H1 (cell line): ENCODE data around the gene MAJIN. TPM values are rescaled to one million over a fixed set of nuclear protein-coding genes. Genes with fewer than 3 reads are reported as not detected.

Experiments used
- BRCA1 ChIP-seq: IDR thresholded peaks from 2 replicates; pipeline ENCODE4 v1.6.1; 2012; ENCODE audit warnings: low read depth, low read length, improper control_type of control experiment
- EP300 ChIP-seq, 2 experiments: IDR thresholded peaks; 1 replicate in 1 of 2; 2 replicates in 1 of 2; pipeline ENCODE4 v1.6.1; 2011 to 2012; ENCODE audit warnings: low read depth in 2 of 2, low read length in 2 of 2, mild to moderate bottlenecking in 2 of 2, borderline replicate concordance in 1 of 2, inconsistent platforms in 1 of 2, moderate library complexity in 1 of 2
- EZH2 ChIP-seq: fragments of 200-600 bp; sonication (generic); IDR thresholded peaks from 2 replicates; pipeline ENCODE4 v1.7.1; 2012; ENCODE audit warnings: low read depth, mild to moderate bottlenecking, moderate library complexity, low read length, inconsistent platforms; ENCODE audit not compliant: severe bottlenecking
- KDM4A ChIP-seq: IDR thresholded peaks from one replicate; pipeline ENCODE4 v1.7.1; 2012; ENCODE audit warnings: low read depth, mild to moderate bottlenecking, moderate library complexity, low read length, inconsistent platforms; ENCODE audit not compliant: severe bottlenecking
- POU5F1 ChIP-seq: IDR thresholded peaks from 2 replicates; pipeline ENCODE4 v1.6.1; 2011; ENCODE audit warnings: low read depth, mild to moderate bottlenecking, low read length, moderate library complexity
- TCF12 ChIP-seq: IDR thresholded peaks from 2 replicates; pipeline ENCODE4 v1.6.1; 2011; ENCODE audit warnings: low read depth, mild to moderate bottlenecking, low read length
- polyA plus RNA-seq, 7 experiments: library from polyadenylated mRNA; depleted of rRNA in 3 of 7; stranded (reverse) in 5 of 7; unstranded in 2 of 7; fragments of >200 nt in 5 of 7; fragments of 200-250 nt in 2 of 7; gene quantifications; 1 replicate in 5 of 7; 2 replicates in 1 of 7; 4 replicates in 1 of 7; pipeline versions ENCODE4 v1.2.1 to v1.2.3, GENCODE V29; 2011 to 2013; ENCODE audit warnings: missing spikeins in 2 of 7, mixed read lengths in 2 of 7
- total RNA-seq: library from RNA; stranded (reverse); fragmentation: NEBNext Ultra II Directional; extraction: Animal tissue kit (Norgen Biotek cat#: 25700); gene quantifications from 2 replicates; pipeline ENCODE4 v1.2.1, GENCODE V29; 2021

MAJIN gene
- total and polyA plus RNA-seq, 2 of the 8 experiments (the other 6 are each of a cell fraction or from before 2014, with no cell fraction given), result not detected

DNA sequence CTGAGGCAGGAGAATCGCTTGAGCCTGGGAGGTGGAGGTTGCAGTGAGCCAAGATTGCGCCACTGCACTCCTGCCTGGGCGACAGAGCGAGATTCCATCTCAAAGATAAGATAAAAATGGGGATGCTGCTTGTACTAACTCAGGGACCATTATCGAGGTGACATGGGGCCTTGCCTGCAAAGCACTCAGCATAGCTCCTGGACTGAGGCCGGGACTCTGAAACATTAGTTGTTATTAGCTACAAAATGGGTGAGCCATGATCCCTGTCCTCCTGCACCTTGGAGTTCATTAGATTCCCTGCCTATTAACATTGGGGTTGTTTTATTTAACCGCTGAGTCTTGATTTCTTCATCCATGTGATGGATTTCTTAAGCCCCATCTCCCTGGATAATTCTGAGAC lies 42.3 kb downstream of the MAJIN start (continued):
- TF ChIP-seq POU5F1 (no peak), BRCA1 (no peak), KDM4A (no peak), EP300 (IDR thresholded peaks at IDR 0.05; ENCODE audit: borderline replicate concordance in 1 of 2, low read depth in 2 of 2, low read length in 2 of 2) (no peak), EZH2 (no peak), TCF12 (no peak)
- TF ChIP-seq, all 59 proteins: peak for 0
